GM12865 (cell line): Measurements from ENCODE around the gene MATN1.
A peak's percentile ranks its signal among the peaks of the same experiment; 100 is the strongest.

Experiments
- DNase-seq: peaks from one replicate; pipeline ENCODE4 v3.0.0; 2010; ENCODE audit warnings: low read depth
- H3K4me3 ChIP-seq: 2 replicates; pipeline ENCODE4 v1.5.1; 2011; ENCODE audit warnings: mild to moderate bottlenecking, low read depth, low read length, control low read depth
- TF ChIP-seq, protein P1 (sequence below): IDR thresholded peaks from 2 replicates; pipeline ENCODE4 v1.5.1; 2011; ENCODE audit warnings: low read length, control low read depth, low read depth, inconsistent platforms; ENCODE audit not compliant: insufficient read depth; ENCODE audit errors: missing control alignments

Gene MATN1

DNA sequence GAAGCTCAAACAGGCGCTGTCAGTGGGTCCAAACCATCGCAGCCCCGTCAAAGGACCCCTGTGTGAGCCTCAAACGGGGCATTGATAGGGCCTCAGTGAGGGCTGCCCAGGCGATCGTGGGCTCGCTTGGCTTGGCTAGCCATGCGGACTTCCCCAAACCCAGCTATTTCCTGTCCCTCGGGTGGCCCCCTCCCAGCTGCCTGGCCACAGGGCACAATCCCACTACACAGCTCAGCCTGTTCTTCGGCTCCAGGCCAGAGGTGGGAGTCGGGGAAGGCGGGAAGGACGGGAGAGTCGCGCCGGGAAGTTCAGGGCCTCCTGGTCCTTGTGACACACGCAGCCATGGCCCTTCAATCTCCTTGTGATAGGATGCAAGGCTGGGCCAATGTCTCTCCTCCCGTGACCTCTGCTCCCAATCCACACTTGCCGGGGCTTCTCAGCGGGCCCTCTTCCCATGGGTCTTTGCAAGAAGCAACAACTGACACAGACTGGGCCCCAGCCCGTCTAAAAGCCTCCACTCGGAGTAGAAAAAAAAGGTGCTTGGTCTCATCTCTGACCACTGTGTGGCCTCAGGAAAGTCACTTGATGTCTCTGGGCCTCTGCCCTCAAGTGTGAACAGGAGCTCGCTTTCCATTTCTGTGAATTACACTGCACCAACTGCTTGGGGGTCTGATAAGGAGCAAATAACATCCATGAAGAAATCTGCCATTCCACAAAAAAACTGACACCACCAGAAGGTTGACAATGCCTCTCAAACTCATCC, 7.1 kb upstream of the MATN1 start:
- DNase-seq: peak; percentile 68
- no peak overlapping the region for H3K4me3 ChIP-seq
- TF ChIP-seq, protein P1, sequence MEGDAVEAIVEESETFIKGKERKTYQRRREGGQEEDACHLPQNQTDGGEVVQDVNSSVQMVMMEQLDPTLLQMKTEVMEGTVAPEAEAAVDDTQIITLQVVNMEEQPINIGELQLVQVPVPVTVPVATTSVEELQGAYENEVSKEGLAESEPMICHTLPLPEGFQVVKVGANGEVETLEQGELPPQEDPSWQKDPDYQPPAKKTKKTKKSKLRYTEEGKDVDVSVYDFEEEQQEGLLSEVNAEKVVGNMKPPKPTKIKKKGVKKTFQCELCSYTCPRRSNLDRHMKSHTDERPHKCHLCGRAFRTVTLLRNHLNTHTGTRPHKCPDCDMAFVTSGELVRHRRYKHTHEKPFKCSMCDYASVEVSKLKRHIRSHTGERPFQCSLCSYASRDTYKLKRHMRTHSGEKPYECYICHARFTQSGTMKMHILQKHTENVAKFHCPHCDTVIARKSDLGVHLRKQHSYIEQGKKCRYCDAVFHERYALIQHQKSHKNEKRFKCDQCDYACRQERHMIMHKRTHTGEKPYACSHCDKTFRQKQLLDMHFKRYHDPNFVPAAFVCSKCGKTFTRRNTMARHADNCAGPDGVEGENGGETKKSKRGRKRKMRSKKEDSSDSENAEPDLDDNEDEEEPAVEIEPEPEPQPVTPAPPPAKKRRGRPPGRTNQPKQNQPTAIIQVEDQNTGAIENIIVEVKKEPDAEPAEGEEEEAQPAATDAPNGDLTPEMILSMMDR: no peak

DNA sequence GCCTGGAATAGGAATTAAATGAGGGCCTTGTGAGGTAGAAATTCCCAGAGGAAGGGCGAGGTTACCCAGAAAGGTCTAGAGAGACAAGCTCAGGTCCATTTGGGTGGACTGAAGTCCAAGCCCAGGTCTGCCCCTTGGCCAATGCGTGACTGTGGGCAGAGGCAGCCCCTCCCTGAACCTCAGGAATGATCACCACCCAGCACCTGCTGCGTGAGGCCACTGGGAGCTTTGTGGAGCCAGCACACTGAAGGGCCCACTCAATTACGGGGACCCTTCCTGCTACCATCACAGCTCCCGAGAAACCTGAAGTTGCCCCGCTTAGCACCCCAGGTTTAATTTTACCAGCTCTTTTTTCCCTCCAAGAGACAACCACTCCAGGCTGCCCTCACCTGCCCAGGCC, 6.5 kb upstream of the MATN1 start:
- no peak overlapping the region for H3K4me3 ChIP-seq
- TF ChIP-seq, protein P1: no peak
- DNase-seq: no peak

DNA sequence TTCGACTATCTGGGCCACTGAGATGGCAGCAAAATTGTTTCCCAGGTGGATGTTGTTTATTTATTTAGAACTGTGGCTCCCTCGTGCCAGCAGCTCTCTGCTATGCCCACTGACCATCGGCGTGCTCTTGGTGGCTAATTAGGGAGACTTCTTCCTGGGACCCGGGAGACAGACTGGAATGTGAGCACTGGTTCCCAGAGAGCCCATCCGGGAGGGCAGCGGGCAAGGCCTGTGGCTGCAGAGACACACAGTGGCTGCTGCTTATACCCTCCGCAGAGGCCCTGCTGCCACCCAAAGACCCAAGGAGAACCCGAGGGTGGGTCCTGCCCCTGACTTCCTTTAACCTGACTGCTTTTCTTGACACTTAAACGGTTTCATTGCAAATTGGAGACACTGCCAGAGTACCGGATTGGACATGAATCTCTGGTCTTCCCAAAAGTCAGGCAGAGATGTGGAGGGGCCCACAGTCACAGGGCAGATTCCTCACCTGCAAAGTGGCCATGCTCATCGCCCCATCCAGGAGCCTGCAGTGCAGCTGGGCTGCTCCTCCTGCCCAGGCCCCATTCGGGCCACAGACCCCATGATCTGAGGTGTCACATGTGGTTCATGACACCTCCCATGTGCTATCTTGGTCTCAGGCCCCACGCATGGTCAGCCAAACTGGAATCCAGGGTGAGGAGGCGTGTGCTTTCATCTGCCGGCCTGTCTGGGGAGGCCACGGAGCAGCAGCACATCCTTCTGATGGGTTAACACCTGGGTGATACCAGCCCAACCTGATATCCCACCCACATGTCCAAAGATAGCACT, 5.7 kb upstream of the MATN1 start:
- no peak for DNase-seq
- TF ChIP-seq, protein P1: no peak
- H3K4me3 ChIP-seq: no peak overlapping the region

DNA sequence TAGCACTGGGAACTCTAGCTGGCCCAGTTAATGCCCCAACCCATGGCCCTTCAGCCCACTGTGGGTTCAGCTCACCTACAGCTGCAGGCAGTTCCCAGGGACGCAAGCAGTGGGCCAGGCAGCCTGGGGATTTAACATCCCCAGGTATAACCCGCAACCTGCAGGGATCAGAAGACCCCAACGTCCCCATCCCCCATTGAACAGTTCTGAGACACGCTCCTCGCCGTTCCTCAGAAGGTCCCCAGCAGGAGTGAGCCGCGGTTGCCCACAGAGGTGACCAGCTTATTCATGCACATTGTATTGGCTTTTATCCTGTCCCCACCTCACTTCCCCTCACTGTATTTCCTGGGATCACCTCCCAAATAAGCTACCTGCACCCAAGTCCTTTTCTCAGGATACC, 5.0 kb upstream of the MATN1 start:
- no peak overlapping the region for H3K4me3 ChIP-seq
- TF ChIP-seq, protein P1: no peak
- DNase-seq: no peak

DNA sequence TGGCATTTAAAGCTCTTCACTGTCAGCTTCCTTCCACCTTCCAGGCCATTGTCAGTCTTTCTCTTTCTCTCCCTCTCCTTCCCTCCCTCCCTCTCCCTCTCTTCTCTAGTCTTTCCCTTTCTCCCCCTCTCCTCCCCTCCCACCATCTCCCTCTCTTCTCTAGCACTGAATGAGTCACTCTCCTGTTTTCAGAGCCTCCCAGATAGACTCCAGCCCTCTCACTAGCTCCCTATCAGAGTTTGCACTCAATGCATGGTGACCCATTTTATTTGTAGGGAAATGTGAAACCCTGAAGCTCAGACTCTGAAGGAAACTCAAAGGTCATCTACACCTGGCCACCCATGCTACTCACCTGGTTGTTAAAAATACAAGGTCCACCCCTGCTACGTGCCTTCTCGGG, 4.4 kb upstream of the MATN1 start:
- no peak for DNase-seq
- TF ChIP-seq, protein P1: no peak
- H3K4me3 ChIP-seq: no peak overlapping the region

DNA sequence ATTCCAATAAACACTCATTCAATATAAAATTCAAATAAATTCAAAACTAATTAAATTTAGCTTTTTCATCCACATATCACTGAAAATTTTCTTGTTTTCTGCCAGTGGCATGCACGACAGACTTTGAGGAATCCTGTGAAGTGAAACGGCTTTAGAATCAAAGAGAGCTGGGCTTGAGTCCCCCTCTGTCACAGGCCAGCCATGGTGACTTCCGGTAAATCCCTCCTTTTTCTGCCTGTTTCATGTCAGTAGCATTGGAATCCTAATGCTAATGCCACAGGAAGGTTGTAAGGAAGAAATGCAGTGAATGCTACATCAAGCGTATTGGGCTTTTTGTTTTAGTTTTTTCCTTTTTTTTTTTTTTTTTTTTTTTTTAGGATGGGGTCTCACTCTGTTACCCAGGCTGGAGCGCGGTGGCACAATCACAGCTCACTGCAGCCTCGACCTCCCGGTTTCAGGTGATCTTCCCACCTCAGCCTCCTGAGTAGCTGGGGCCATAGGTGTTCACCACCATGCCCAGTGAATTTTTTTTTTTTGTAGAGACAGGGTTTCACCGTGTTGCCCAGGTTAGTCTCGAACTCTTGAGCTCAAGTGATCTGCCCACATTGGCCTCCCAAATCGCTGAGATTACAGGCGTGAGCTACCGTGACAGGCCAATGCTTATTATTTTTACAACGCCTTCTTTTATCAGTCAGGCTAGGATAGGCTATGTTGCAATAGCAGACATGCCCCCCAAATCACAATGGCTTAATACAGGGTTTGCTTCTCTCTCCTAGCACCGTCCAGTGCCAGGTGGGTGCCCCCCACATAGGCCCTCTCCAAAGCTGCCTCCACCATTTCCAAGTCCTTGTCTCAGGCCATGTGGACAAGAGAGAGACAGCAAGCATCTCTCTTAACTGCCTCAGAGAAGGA, 3.6 kb upstream of the MATN1 start:
- TF ChIP-seq, protein P1: no peak
- H3K4me3 ChIP-seq: no peak overlapping the region
- DNase-seq: no peak
